ENCODE measurements around the gene NDUFS1. TPM values are rescaled to one million over a fixed set of nuclear protein-coding genes. Genes with fewer than 3 reads are reported as not detected.

NDUFS1 gene
- total RNA-seq, 2 experiments from 2014 or later: 73.4 to 116 TPM

DNA sequence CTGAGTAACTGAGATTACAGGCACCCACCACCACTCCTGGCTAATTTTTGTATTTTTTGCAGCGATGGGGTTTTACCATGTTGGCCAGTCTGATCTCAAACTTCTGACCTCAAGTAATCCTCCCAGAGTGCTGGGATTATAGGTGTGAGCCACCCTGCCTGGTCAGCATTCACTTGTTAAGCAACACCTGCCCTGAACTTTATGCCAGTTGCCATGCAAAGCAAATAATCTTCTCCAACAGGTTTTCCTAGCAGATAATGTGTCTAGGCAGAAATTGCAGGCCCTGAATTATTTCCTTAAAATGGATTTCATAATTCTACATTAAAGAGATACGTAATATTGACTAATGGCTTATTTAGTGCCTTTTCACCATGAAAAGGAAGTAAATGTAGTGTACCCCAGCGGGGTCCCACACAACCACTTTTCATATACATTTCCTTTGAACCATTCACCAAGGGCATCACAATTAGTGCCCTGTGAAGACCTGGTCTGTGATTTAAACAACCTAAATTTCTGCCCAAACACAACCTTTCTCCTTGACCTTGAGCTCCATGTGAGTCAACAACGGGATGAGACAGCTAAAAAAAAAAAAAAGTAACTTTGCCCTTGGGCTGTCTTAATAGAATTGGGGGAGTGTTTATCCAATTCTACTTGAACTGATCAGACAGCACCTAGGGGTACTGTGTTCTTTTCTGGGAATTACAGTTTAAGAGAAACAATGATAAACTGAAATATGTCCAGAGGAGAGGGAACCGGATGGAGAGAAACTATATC, 42.0 kb upstream of the NDUFS1 start:
- H3K4me2 ChIP-seq (ENCODE audit: low read length): no peak overlapping the region
- TF ChIP-seq, protein P1, sequence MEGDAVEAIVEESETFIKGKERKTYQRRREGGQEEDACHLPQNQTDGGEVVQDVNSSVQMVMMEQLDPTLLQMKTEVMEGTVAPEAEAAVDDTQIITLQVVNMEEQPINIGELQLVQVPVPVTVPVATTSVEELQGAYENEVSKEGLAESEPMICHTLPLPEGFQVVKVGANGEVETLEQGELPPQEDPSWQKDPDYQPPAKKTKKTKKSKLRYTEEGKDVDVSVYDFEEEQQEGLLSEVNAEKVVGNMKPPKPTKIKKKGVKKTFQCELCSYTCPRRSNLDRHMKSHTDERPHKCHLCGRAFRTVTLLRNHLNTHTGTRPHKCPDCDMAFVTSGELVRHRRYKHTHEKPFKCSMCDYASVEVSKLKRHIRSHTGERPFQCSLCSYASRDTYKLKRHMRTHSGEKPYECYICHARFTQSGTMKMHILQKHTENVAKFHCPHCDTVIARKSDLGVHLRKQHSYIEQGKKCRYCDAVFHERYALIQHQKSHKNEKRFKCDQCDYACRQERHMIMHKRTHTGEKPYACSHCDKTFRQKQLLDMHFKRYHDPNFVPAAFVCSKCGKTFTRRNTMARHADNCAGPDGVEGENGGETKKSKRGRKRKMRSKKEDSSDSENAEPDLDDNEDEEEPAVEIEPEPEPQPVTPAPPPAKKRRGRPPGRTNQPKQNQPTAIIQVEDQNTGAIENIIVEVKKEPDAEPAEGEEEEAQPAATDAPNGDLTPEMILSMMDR (conservative IDR thresholded peaks at IDR 0.05; ENCODE audit: low read length): no peak
- TF ChIP-seq EZH2phosphoT487 (IDR thresholded peaks at IDR 0.05; ENCODE audit: borderline replicate concordance, low read depth, low read length): no peak
- no peak overlapping the region for H3K27ac ChIP-seq (ENCODE audit: low read depth, low read length, poor library complexity, severe bottlenecking)
- no peaks in the 10 kb centered on the region for H3K79me2 ChIP-seq (ENCODE audit: insufficient read depth, low read depth, low read length)
- H3K9me2 ChIP-seq (ENCODE audit: insufficient read depth, low read length): no peaks in the 10 kb centered on the region
- H3K4me3 ChIP-seq (ENCODE audit: low read depth, low read length, poor library complexity, severe bottlenecking): no peak overlapping the region
- intact Hi-C loops (cut with micrococcal nuclease; ENCODE audit: unreplicated experiment): no loop called here
- H3K9me3 ChIP-seq (ENCODE audit: low read length): no peaks in the 10 kb centered on the region
- no peaks in the 10 kb centered on the region for H3K4me1 ChIP-seq (ENCODE audit: insufficient read depth, low read length, poor library complexity, severe bottlenecking)
- CTCF ChIA-PET (ENCODE audit: unreplicated experiment): no interaction called here
- BruUV-seq (replicated peaks): no TSS peak
- H3K36me3 ChIP-seq (ENCODE audit: insufficient read depth, low read length): no peaks in the 10 kb centered on the region
- POLR2A ChIA-PET: interaction anchor here (0.6 to 1.4 kb wide), 3 partner anchors 12 to 47 kb away, joined by 3 to 4 read pairs (median 3); a partner anchor contains a TSS
- no peaks in the 10 kb centered on the region for H4K20me1 ChIP-seq (ENCODE audit: insufficient read depth, low read length)
- no peak for DNase-seq (ENCODE audit: low spot score)
- H2AFZ ChIP-seq (ENCODE audit: low read length): no peak overlapping the region

DNA sequence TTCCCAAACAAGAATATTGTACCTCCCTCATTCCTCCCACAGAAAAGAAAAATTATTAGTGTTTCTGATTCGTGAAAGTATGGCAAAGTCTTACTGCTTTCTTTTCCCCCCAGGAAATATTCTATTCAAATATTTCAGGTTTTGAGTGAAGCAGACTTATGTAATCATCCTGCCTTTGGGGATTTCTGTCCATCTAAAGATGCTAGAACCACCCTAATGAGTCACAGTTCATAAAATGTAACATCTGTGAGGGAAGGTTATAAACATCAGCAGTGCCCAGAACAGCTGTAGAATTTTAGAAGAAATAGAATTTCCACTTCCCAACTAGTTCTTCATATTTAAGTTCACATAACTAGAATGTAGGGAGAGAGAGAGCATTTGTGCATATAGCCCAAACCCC, 39.4 kb upstream of the NDUFS1 start:
- TF ChIP-seq, protein P1 (conservative IDR thresholded peaks at IDR 0.05; ENCODE audit: low read length): no peak
- no peak for TF ChIP-seq EZH2phosphoT487 (IDR thresholded peaks at IDR 0.05; ENCODE audit: borderline replicate concordance, low read depth, low read length)
- Histone ChIP-seq H3K4me3 (ENCODE audit: low read depth, low read length, poor library complexity, severe bottlenecking) (no peak overlapping the region), H3K79me2 (ENCODE audit: insufficient read depth, low read depth, low read length) (no peaks in the 10 kb centered on the region), H3K4me1 (ENCODE audit: insufficient read depth, low read length, poor library complexity, severe bottlenecking) (no peaks in the 10 kb centered on the region), H3K36me3 (ENCODE audit: insufficient read depth, low read length) (no peaks in the 10 kb centered on the region), H3K4me2 (ENCODE audit: low read length) (no peak overlapping the region), H3K27ac (ENCODE audit: low read depth, low read length, poor library complexity, severe bottlenecking) (no peak overlapping the region), H3K9me3 (ENCODE audit: low read length) (no peaks in the 10 kb centered on the region), H3K9me2 (ENCODE audit: insufficient read depth, low read length) (no peaks in the 10 kb centered on the region), H4K20me1 (ENCODE audit: insufficient read depth, low read length) (no peaks in the 10 kb centered on the region), H2AFZ (ENCODE audit: low read length) (no peak overlapping the region)
- DNase-seq (ENCODE audit: low spot score): no peak
- ChIA-PET POLR2A (interaction anchor here (1.5 kb wide), 1 partner anchor 17 kb away, joined by 3 read pairs; no protein-coding TSS in a partner anchor), CTCF (ENCODE audit: unreplicated experiment) (no interaction called here)
- BruUV-seq (replicated peaks): no TSS peak
- intact Hi-C loops (cut with micrococcal nuclease; ENCODE audit: unreplicated experiment): no loop called here
